HG02571 (cell line): ENCODE measurements around the gene MYOM3.

Experiments used
- ATAC-seq: cut with Tn5 transposase; IDR thresholded peaks from one replicate; pipeline ENCODE4 v1.9.1; 2021; ENCODE audit warnings: mild to moderate bottlenecking, moderate library complexity; ENCODE audit not compliant: unreplicated experiment

MYOM3 gene

GRCh38 chr1:24139222-24139489 is 27.2 kb upstream of the MYOM3 start:
- ATAC-seq, result no peak

DNA sequence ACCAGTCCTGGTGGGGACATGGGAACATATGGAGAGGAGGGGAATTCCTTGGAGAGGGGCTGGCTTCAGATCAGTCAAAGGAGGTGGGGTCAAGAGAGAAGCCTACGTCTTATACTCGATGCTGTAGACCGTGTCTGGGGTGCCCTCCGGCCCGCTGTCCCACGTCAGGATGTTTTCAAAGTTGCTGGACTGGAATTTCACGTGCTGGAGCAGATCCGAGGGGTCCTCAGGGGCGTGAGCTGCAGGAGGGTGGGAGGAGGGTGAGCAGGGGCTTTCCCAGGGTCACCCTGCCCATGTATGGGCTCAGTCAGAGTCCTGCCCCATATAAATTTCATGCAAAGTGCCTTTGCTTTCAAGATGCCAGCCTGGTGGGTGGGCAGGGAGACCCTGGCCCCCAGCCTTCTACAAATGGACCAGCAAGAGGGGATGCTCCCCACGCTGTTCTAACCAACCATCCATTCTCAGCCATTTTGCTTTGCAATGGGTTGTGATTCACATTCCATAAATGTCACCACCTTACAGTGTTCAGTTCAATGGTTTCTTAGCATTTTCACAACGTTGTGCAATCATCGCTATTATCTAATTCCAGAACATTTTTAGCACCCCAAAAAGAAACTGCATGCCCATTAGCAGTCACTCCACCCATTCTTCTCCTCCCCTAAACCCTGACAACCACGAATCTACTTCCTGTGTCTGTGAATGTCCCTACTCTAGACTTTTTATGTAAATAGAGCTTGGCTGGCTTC is 26.7 kb upstream of the MYOM3 start:
- ATAC-seq, result no peak

DNA sequence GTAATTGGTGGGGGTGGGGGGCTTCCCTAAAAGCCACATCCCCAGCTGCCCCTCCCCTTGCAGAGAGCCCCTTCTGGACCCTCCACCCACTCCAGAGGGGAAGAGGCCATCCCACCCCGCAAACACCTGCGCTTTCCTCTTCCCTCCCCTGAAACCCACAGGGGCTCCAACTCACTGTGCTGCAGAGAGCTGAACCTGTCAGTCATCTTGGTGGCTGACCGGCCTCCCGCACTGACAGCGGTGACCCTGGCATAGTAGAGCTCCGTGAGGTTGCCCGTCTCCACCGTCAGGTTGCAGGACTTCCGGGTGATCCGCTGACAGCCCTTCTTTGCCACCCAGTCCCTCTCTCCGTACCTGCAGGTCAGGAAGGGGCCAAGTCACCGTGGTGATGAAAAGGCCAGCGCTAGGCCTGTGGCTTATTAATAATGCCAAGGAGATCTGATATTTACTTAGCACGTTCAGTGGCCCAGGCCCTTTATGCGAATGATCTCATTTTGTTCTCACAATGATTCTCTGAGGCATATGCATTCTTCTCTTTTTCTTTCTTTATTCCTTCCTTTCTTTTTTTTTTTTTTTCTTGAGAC is 25.1 kb upstream of the MYOM3 start:
- no peak for ATAC-seq

DNA sequence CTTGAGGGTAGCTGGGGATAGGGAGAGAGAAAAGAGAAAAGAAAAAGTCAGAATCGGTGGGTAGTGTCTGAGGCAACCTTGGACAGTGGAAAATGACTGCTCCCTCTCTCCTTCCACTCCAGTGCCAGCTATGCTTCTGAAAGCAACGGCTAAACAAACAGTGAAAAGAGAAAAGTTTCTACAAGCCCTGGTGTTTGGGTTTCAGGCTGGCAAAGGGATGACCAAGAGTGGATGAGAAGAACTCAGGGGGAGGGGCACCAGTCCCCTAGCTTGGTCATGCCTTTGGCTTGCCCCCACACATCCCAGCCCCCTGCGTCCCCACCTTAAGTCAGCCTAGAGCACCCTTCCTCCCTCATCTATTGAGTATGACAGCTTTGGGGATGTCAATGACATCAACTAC is 22.4 kb upstream of the MYOM3 start:
- ATAC-seq, result no peak

DNA sequence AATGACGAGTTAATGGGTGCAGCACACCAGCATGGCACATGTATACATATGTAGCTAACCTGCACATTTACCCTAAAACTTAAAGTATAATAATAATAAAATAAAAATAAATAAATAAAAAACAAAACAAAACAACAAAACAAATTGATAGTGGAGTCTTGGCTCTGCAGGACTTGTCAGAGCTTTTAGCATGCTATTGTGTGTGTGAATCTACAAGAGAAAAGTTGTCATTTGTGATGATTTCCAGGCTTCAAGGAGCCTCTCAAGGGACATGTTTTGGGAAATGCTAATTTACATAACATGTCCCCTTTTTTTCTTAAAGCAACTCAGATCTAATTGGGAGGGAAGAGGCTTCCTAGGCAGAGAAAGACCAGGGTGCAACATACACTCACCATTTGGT is 21.9 kb upstream of the MYOM3 start:
- no peak for ATAC-seq

DNA sequence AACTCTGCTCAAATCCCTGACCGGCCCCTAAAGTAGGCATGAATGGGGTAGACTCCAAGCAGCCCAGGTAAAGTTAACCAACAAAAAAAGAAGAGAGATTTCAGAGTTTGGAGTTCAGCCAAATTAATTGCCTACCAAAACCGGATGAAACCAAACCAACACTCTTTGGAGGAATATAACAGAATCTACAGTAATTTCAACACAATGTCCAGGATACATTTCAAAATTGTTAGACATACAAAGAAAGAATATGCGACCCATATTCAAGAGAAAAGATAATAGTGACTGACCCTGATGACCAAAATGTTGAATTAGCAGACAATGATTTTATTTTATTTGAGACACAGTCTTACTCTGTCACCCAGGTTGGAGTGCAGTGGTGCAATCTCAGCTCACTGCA is 18.4 kb upstream of the MYOM3 start:
- ATAC-seq, result no peak

DNA sequence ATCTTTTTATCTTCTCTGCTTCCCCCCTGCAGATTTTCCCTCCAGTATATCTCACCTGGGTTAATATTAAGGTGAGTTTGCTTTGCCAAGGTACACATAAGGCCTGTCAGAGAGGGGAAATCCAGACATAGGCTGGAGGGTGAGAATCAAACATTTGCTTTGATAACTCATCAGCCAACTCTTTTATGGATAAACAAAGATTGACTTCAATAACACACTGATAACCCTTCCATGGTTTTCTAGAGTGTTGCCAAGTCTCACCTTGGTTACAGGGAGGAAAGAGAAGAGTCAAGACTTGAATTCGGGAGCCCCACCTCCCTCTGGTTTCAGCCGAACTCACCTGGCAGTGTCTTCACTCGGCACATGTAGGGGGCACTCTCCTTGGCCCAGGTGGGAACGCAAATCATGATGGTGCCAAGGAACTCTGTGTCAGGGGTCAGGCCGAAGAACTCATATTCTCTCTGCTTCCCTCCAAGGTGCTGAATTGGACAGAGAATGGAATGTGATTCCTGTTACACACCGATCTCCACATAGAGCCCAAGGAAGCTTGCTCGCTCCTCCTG is 15.9 kb upstream of the MYOM3 start:
- no peak for ATAC-seq

DNA sequence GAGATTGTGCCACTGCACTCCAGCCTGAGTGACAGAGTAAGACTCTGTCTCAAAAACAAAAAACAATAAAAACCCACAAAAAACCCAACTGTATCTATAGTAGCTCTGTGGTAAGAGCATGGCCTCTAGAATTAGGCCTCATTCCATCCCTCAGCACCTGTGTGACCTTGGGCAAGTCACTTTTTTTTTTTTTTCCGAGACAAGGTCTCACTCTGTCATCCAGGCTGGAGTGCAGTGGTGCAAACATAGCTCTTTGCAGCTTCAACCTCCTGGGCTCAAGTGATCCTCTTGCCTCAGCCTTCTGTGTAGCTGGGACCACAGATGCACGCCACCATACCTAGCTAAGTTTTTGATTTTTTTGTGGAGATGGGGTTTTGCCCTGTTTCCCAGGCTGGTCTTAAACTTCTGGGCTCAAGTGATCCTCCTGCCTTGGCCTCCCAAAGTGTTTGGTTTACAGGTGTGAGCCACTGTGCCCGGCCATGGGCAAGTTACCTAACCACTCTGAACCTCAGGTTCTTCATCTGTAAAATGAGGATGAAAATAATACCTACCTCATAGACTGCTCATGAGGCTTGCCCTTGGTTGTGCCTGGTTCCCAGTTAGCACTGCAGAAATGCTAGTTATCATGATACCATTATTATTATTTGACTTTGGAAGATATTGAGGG is 15.3 kb upstream of the MYOM3 start:
- no peak for ATAC-seq

- no peak for ATAC-seq
These were observed 14.7 kb upstream of the MYOM3 start for GRCh38 chr1:24126672-24127023.

- no peak for ATAC-seq
These were observed 14.2 kb upstream of the MYOM3 start for GRCh38 chr1:24126018-24126671.

DNA sequence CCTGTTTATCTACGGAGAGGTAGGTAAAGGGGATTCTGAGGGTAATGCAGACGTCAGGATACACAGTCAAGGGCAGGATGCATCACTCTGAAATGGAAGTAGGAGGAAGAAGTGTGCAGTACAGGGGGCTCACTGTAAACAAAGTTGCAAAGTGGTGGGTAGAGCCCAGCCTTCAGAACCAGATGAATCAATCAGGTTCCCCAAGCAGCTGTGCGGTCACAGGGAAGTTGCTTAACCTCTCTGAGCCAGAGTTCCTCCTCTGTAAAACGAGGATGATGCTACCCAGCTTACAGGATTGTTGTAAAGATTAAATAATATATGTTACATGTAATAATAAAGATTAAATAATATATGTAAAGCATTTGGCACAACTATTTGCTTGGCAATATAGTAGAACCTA is 13.5 kb upstream of the MYOM3 start:
- no peak for ATAC-seq

- no peak for ATAC-seq
These were observed 13.0 kb upstream of the MYOM3 start for GRCh38 chr1:24124980-24125379.

DNA sequence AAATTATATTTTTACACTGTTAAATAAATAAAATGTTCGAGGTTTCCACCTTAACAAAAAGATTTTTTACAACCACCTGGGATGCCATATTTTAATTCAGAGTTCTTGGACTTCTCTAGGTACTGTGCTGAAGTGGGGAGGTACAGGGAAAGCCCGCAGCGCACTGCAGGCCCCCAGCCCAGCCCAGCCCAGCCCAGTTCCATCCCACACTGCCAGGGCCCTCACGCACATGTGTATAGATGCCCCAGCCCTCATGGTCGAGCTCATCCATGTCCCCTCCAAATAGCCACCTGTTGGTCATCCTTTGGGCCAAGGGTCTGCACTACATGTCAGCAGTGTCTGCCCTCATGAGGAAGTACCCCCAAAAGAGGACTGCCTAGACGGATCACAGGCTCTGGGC is 11.7 kb upstream of the MYOM3 start:
- no peak for ATAC-seq

DNA sequence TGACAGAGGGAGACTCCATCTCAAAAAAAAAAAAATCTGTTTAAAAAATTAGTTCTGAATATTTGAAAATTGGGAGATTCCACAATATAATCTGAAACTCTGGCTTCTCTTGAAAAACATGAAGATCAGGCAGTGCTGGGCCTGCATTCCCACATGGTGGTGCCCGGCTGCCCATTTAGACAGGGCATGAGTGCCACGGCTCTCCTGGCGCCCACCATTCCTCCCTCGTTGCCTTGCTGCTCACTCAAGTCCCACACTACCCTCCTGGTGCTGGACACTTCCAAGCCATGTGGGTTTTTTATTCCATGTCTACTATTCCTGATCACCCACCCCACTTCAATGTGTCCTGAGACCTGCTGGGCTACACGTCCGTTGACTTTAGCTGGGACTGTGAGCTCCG is 10.8 kb upstream of the MYOM3 start:
- no peak for ATAC-seq

GRCh38 chr1:24121406-24121805 is 9.5 kb upstream of the MYOM3 start:
- no peak for ATAC-seq

- no peak for ATAC-seq
These were observed 9.0 kb upstream of the MYOM3 start for GRCh38 chr1:24120965-24121364.

- ATAC-seq, result no peak
These were observed 8.2 kb upstream of the MYOM3 start for GRCh38 chr1:24119859-24120756.

DNA sequence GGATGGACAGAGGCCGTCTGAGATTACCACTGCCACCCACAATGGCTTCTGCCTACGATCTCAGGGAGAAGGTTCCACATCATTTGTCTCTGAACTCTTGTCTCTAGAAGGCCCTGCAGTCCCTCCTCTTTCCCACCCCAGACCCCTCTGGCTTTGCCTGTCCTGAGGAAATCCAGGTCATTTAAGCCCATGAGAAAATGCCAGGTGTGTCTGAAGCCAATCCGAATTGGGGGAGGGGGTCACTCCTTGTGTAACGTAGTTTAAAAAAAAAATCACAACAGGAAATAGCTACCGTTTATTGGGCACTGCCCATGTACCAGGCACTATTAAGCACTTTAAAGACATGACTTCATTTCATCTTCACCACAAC is 7.5 kb upstream of the MYOM3 start:
- ATAC-seq, result no peak

DNA sequence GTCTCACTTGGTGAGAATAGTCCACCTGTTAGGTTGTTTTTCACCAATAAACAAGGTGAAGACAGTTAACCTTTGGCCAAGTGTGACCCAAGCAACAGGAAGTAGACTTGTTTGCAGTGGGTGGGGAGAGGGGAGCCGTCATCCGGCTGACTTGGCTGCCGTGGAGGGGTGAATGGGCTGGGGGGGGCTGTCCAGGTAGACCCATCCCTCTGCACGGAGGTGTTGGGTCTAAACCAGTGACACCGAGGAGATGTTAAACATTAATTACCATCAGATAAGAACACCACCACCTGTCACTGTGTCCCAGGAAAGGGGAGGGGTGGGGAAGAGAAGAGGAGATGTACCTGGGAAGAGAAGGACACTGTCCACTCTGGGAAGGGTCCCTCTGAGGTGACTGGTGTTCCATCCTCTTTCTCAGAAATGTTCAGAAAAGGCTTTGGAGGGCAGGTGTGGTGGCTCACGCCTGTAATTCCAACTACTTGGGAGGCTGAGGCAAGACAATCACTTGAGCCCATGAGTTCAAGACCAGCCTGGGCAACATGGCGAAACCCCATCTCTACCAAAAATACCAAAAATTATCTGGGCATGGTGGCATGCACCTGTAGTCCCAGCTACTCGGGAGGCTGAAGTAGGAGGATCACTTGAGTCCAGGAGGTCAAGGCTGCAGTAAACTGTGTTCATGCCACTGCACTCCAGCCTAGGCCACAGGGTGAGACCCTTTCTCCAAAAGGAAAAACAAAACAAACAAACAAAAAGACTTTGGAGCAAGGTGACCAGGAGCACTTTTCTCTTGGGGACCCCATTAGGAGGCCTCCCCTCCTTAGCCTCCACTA is 6.7 kb upstream of the MYOM3 start:
- ATAC-seq, result no peak
